Stimulated activated CD8-positive, alpha-beta memory T cell treated with anti-CD3 and anti-CD28 coated beads, Interleukin-12 subunit alpha, Interleukin-12 subunit beta, amount 100 ng/mL, for 1 hour (primary cell): ENCODE data around the gene YBX1.
"Not testable (repeated sequence)": the region's sequence is repeated elsewhere in the genome, so short reads cannot be mapped to it uniquely, and the experiment has no call there.

Source experiments
- DNase-seq: peaks from one replicate; pipeline ENCODE4 v3.0.0-alpha.2; 2020; ENCODE audit warnings: low read depth

Gene YBX1

DNA sequence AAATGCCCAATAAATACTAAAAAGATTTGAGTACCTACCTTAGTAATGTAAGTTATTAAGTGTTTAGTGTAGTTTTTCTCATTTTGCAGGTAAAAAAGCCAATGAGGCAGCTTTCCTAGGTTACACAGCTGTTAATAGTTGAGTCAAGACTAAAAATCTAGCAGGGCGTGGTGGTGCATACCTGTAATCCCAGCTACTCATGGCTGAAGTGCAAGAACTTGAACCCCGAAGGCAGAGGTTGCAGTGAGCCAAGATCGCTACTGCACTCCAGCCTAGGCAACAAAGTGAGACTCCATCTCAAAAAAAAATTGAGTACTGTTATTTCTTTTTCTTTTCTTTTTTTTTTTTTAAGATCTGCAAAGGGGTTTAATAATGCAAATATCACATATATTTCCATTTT is 7.7 kb downstream of the YBX1 start:
- no peak for DNase-seq

DNA sequence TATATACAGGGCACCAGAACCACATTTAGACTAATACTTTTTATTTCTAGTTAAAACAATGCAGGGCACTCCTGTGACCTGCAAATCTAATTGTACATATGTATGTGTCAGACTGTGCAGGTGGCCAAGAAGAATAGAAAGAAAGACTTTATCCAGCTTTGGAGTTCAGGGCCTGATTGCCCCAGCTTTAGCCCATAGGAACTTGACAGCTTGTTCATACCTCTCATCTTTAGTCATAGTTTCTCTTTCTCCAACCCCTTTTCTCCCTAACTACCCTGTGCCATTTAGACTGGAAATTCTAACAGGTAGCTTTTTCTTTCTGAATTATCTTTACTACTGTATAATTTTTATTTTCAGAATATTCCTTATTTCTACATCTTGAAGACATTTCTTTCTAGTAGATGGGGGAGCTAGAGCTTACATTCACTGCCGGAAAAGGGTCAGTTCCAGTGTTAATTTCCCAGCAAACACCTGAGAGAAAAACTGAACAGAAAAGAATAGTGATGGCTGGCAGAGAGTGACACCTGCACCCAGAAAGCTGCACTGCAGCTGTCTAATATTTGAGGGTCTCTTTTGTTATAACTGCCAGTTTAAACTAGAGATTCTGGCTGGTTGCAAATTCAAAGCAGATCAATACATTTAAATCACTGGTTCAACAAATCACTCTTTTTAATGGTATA is 8.4 kb downstream of the YBX1 start:
- no peak for DNase-seq

DNA sequence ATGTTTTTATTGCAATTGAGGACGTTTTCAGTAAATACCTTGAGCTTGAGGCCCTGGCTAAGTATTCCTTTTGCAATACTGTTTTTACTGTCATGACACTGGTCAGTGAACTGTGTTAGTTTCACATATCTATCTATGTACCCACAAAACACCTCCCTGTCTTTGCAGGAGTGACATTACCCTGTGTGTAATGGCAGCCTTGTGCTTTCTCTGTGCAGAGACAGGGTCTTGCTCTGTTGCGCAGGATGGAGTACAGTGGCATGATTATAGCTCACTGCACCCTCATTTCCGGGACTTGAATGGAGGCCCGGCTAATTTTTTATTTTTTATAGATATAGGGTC is 8.9 kb downstream of the YBX1 start:
- no peak for DNase-seq

DNA sequence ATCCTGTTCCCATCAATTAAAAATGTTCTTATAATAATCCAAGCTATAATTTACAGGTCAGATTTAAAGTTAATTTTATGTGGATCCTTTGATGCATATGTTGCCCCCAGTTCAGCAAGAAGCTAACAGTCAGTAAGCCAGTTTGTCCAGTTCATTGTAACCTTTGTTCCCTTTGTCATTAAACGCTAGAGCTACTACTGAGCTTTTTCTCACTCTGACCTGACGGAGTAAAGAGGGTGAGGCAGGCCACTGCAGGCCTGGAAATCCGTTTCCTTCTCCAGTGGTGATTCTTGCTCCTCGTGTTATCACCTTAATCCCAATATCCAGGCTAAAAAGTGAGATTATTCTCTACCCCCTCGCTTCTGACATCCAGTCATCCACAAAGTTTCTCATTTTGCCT is 10.2 kb downstream of the YBX1 start:
- no peak for DNase-seq

DNA sequence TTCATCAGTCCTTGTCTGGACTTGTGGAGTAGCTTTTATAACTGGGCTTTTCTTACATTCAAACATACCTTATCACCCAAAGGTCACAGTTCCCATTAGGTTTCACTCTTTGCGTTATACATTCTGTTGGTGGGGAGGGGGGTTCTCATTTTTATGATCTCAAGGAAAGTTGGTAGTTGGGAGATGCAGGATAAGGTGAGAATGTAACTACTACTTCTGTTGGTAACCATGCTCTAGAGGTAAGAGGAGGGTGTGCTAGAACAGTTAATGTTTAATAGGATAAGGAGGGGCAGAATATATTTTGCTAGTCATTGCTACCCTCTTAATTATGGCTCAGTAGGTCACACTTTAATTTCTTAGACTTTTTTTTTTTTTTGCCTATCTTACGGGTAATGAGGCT is 10.7 kb downstream of the YBX1 start:
- DNase-seq = no peak

DNA sequence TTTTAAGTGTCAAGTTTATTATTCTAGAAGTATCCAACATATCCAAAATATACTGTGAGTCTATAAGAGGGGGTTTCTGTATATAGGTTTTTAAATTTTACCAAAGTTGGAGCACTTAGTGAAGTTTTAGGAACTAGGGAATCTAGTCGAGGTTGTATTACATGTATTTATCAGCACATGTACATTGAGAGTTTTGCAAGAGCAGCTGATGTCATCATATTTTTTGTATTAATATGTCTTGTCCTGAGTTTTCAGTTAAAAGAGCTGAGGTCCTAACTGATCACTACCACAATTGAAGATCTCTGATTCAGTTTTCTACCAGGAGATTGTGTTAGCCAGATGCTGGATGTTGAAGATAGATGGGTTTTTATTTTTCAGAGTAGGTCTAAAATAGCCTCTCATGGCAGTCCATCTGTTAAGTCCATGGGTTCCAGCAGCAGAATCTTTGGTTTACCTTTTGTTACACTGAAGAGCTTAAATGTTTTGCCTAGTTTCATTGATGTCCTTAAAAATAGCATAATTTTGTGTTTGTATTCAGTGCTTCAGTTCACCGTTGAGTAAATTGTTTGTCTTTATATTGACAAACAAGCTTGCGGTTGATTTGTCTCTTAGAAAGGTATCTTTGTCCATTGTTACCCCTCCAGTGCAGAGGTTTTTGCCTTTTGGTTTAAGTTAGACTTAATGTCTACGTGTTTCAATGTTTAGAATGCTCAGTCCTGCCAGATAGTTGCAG is 16.0 kb downstream of the YBX1 start:
- DNase-seq = no peak

DNA sequence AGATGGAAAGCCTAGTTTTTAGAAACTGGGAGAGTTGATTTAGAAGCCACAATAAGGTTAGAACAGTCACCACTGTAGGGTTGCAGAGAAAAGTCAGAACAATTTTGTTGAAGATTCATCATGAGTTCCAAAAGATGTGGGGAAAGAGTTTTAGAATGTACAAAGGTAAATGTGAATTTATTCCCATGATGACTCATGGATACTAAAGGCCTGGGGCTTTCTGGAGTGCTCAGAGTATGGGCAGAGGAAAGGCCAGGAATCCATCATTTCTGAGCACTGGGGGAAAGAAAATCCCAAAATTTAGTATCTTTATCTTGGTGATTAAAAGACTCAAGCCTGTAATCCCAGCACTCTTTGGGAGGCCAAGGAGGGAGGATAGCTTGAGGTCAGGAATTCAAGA is 17.8 kb downstream of the YBX1 start:
- no peak for DNase-seq

DNA sequence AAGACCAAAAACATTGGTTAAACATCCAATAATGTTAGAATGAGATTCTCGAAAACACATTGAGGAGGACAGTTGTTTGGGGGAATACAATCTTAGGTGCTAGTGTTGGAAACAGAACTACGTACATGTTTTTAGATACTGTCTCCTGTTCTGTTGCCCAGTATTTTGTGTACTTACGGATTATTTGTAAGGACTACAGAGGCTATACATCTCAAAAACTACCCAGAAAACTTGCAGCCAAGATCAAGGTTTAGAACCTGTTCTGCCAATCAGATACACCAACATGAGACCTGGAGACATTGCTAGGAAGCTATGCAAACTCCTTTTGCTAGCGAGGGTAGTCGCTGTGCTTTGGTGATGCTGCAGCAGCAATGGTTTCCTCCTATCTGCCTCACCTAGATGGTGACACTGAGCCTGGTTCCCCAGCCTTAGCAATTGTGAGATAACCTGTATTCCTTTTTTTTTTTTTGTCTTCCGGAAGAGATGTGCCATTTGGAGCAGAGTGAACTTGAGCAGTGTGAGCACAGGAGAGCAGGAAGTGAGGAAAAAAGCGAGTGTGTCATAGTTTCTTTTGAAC is 21.8 kb downstream of the YBX1 start:
- no peak for DNase-seq

DNA sequence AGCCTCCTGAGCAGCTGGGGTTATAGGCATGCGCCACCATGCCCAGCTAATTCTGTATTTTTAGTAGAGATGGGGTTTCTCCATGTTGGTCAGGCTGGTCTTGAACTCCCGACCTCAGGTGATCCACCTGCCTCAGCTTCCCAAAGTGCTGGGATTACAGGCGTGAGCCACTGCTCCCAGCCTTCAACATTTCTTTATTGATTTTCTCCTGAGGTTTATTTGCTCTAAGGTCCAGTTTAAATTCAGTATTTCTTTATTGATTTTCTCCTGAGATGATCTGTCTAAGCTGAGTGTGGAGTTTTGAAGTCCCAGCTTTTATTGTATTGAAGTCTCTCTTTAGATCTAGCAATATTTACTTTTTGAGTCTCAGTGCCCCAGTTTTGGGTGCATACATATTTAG is 30.6 kb downstream of the YBX1 start:
- DNase-seq = not testable (repeated sequence)

DNA sequence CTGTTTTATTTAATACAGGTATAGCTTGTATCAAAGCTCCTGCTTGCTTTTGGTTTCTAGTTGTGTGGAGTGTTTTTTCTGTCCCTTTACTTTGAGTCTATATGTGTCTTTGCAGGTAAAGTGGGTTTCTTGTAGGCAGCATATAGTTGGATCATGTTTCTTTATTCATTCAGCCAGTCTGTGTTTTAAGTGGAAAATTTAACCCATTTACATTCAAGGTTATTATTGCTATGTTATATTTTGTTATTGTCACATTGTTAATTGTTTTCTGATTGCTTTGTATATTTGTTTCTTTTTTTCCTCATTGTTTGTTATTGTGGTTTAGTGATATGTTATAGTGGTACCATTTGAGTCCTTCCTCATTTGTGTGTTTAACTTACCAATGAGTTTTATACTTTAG is 31.1 kb downstream of the YBX1 start:
- no peak for DNase-seq

DNA sequence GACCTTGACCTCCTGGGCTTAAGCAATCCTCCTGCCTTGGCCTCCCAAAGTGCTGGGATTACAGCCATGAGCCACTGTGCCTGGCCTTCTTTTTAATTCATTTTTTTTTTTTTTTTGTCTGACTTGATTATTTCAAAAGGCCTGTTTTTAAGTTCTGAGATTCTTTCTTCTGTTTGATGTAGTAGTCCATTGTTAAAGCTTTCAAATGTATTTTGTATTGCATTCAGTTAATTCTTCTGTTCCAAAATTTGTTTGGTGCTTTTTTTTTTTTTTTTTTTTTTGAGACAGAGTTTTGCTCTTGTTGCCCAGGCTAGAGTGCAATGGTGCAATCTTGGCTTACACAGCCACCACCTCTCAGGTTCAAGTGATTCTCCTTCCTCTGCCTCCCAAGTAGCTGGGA is 32.2 kb downstream of the YBX1 start:
- DNase-seq = not testable (repeated sequence)

DNA sequence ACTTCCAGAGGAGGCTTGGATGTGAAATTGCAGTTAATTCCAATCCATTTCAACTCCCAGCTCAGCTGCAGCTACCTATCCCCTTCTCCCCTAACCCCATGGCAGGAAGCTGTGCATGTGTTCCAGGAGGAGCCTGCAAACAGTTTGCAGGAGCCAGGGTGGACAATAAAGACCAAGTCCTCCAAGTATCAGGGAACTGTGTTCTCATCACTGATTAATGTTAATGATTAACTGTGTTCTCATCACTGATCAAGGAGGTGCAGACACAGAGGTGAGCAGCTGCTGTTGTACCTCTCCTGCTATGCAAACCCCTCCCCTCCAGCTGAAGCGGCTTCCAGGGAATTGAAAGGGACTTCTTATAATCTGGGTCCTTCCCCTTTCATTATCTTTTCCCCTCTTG is 38.6 kb downstream of the YBX1 start:
- DNase-seq = no peak

DNA sequence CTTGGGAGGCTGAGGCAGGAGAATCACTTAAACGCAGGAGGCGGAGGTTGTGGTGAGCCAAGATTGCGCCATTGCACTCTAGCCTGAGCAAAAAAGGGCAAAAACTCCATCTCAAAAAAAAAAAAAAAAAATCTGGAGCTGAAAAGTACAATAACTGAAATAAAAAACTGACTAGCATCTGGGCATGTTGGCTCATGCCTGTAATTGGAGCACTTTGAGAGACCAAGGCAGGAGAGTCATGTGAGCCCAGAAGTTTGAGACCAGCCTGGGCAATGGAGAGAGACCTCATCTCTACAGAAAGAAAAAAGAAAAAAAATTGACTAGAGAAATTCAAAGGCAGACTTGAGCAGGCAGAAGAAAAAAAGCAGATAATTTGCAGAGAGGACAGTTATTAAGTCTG is 39.7 kb downstream of the YBX1 start:
- no peak for DNase-seq

DNA sequence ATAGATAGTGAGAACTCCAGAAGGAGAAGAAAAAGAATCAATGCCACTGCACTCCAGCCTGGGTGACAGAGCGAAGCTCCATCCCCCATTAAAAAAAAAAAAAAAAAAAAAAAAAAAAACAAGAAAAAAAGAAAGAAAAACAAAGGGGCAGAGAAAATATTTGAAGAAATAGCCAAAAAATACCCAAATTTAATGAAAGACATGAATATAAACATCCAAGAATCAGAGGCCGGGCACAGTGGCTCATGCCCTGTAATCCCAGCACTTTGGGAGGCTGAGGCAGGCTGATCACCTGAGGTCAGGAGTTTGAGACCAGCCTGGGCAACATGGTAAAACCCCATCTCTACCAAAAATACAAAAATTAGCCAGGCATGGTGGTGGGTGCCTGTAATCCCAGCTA is 40.2 kb downstream of the YBX1 start:
- not testable (repeated sequence) for DNase-seq

DNA sequence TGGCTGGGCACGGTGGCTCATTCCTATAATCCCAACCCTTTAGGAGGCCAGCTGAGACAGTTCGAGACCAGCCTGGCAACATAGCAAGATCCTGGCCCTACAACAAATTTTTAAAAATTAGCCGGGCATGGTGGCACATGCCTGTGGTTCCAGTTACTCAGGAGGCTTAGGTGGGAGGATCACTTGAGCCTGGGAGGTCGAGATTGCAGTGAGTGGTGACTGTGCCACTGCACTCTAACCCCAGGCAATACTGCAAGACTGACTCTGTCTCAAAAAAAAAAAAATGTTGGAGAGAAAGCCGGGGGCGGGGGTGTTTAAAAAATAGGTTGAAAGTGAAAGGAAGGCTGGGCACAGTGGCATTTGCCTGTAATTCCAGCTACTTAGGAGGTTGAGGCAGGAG is 41.3 kb downstream of the YBX1 start:
- no peak for DNase-seq

DNA sequence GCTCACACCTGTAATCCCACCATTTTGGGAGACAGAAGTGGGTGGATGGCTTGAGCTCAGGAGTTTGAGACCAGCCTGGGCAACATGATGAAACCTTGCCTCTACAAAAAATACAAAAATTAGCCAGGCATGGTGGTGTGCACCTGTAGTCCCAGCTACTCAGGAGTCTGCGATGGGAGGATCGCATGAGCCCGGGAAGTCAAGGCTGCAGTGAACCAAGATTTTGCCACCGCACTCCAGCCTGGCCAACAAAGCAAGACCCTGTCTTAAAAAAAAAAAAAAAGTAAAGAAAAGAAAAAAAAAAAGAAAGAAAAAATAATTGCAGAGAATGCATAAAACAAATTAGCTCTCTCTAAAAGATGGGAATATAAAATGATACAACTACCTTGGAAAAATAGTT is 43.6 kb downstream of the YBX1 start:
- not testable (repeated sequence) for DNase-seq

DNA sequence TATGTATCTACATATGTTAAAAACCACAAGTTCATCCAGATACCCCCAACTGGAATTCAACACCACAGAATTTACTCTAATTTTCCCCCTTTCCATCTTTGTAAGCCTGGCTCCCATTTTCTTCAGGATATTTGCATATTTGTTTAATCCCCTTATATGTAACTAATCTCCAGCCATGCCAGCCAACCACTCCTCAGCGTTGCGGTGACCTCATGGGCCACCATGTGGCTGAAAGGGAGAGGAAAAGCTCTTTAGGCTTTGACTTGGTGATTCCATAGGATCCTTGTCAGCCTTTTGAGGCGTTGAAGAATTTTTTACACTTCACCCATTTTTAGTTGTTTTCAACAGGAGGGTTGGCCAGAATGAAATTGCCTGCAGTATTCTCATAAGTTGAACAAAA is 47.8 kb downstream of the YBX1 start:
- DNase-seq = no peak

DNA sequence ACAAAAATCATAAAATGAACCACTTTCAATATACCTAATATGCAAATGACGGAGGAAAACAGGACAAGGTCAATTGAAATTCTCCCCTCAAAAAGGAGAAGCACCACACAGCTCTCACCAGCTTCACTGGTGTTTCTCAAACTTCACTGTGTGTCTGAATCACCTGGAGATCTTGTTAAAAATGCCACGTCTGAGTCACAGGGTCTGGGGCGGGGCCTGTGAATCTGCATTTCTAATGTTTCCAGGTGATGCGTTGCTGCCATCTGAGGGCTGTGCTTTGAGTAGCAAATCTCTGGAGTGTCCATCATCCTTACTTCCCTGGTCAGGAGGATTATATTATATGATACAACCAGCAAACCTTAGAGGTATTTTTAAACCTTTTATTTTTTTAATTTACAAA is 48.8 kb downstream of the YBX1 start:
- no peak for DNase-seq

DNA sequence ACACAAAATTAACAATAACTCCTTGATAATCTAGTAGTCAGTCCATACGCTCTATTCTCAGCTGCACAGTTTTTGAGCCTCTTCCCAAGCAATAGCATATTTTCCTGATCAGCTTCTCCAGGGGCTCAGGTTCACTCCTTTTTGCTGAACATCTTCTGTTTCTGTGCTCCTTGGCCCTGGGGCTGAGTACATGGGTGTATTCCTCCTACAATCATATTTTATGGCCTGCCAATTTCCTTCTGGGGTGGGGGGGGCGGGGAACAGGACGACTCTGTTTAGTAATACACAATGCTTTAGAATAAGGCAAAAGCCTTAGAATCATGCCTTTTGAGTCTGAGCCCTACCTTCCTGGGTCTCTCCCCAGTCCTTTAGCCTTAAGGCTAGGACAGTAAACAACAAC is 49.4 kb downstream of the YBX1 start:
- DNase-seq = no peak

DNA sequence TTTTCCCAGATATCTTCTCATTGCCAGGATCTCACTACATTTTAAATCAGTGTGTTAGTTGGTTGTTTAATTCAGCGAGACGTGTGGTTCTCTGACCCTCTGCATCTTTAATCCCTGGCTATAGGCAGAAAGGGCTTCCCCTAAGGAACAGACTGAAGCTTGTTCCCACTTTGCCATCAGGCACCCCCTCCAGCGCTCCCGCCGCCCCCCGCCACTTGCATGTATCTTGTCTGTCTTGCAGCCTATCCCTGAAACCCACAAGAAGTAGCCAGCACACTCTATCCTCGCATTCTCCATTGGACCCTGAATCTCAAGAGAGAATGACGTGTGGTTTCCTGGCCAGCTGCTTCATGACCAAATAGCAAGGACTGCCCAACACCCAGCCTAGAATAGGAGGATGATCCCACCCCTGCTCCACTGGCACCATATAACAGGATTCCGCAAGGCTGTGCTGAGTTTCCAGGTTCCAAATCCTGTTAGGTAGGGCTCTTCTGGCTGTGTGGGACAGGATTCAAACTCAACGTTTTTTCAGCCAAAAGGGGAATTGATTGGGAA is 50.0 kb downstream of the YBX1 start:
- no peak for DNase-seq

DNA sequence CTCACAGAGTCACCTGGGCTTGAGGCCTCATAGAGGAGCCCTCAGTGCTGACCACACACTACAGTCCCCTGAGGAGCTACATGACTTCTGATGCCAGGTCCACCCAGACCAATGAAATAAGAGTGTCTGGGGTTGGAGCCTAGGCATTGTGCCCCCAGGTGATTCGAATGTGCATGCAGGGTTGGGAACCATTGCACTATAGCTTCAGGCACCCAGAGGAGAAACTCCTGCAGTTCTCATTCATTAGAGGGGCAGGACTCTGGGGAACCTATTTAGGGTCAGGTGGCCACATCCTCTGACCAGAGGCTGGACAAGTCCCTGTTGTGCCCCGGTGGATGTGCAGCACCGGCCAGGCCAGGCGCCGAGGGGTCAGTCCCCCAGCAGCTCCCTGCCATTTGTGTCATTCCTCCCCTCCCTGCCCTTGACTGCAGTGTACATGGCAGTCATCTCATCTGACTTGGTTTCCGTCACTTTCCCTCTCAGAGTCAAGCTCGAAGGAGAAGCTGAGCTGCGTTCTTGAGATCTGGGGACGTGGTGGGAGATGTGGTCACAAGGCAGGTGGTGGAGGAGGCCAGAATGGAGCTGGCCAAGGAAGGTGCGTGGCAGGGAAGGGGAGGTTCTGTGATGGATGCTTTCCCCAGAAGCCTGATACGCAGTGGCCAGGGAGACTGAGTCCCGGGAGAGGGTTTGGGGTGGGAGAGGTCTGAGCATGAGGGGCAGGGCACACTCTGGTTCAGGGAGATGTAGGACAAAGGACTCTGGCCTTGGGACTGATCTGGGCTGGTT is 51.4 kb downstream of the YBX1 start:
- DNase-seq = no peak

DNA sequence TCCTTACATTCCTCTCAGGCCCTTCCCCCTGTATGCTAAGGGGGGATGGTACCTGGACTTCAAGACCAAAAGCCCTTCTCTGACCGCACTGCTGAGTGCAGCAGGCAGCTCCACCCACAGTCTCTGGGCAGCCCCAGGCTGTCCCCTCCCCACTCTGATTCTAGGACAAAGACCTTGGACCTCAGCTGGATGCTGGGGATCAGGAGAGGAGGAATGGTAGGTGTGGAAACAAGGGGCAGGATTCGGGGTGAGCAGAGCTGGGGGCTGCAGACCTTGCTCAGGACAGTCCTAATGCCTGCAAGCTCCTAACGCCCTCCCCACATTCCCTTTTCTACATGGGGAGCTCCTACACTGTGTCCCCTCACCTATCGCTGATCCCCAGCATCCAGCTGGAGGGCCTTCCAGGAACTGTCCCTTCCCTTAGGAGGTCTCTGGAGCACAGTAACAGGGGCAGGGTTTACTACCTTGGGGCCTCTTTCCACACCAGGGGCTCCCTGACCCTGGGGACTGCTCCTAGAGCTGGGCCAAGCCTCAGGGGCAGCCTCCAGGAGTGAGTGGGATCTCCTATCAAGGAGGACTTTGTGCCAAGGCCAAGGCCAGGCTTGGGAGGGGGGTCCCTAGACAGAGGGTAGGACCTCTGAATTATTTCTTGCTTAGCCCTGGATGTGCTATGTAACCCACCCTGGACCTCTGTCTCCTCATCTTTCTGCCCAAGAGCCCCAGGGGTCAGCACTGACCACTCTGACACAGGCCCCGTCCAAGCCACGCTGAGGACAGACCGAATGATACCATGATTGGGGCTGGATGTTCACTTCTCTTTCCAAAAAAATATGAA is 52.2 kb downstream of the YBX1 start:
- no peak for DNase-seq
